Measurements from ENCODE around the gene TATDN3.

TATDN3 gene

DNA sequence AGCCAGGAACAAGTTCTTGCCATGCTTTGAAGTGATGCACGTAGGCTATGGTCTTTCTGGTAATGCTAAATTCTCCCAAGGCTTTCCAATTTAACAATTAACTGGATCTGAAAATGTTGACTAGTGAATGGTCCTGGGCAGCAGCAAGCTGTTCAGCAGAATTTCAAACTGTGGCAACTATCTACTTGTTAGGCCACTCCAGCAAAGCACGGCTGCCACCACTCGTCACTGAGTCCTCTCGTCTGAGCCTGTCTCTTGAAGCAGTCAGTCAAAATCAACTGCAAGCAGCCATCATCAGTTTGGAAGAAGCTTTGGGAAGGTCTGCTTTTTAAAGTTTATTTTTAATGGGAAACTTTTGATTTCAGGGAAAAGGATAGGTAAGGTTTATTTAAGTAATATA, 72.5 kb downstream of the TATDN3 start:
- H3K4me3 ChIP-seq = no peak overlapping the region

More for the DNA sequence above, 72.5 kb downstream of the TATDN3 start:
- no peak overlapping the region for H3K27ac ChIP-seq

Data from skin epidermis (tissue), 12 donors.